ENCODE data around the gene ANKRD13D.
A peak's percentile ranks its signal among the peaks of the same experiment; 100 is the strongest.

Gene ANKRD13D

GRCh38 chr11:67262731-67263675, 26.1 kb upstream of the ANKRD13D start:
- peak; percentile 79 for DNase-seq

GRCh38 chr11:67264260-67264659, 24.8 kb upstream of the ANKRD13D start:
- DNase-seq = no peak

DNA sequence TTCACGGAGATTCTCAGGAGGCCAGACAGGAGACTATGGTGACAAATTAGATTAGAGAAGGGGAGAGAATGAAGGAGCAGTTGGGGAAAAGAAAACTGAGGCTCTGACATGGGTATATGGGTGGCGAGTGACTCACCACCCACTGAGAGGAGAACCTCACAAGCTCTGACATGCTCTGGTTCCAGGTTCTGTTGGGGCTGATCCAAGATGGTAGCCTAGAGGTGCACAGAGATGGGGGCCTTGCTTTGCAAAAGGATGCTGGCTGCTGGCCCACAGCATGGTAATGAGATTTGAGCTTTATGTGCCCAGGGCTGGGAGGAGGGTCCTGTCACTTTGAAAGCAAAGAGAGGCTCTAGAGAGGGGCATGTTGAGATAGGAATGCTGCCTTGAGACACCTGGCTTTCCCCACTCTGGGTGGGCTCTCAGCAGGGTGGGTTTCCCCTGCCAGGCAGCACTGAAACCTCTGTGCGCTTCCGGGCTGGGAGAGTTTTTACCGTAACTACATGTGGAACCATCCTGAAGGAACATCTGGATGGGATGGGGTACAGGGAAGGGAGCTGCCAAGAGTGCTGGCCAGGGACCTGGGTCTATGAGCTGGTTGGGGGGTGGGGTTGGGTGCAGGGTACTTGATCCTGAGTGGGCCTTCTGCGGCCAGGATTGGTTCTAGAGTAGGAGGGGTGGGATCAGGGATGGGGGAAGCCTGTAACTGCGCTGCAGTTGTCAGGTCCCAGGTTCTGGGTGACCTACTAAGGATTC, 24.0 kb upstream of the ANKRD13D start:
- DNase-seq = no peak

DNA sequence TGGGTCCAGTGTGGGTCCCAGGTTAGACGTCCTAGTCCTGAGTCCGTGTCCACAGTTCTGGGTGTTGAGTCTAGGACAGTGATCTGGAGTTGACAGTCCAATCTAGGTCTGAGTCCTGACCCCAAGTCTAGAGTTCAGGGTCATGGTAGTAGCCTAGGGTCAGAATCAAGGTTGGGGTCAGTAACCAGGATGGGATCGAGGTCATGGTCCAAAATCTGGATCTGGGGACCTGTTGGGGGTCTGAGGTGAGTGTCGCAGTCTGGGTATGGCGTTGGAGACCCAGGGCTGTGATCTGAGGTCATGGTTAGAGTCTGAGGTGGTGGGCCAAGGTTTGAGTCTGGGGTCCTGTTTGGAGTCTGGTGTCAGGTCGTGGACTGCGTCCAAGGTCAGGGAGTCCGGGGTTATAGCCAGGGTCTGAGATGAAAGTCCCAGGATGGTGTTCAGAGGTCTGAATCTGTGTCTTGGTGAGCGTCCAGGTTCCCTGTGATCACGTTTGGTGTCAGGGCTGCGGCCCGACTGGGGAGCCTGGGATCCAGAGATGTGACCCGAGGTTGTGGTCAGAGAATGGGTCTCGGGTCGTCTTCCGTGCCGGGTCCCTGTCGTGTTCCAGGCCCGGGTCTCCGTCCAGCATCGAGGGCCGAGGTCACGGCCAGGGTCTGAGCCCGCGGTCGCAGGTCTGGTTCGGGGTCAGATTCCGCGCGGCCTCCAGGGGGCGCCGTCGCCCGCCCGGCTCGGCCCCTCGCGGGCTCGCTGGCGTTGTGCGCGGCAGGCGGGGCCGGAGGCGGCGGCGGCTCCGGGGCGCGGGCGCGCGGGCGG, 23.3 kb upstream of the ANKRD13D start:
- peak; percentile 47 for DNase-seq

DNA sequence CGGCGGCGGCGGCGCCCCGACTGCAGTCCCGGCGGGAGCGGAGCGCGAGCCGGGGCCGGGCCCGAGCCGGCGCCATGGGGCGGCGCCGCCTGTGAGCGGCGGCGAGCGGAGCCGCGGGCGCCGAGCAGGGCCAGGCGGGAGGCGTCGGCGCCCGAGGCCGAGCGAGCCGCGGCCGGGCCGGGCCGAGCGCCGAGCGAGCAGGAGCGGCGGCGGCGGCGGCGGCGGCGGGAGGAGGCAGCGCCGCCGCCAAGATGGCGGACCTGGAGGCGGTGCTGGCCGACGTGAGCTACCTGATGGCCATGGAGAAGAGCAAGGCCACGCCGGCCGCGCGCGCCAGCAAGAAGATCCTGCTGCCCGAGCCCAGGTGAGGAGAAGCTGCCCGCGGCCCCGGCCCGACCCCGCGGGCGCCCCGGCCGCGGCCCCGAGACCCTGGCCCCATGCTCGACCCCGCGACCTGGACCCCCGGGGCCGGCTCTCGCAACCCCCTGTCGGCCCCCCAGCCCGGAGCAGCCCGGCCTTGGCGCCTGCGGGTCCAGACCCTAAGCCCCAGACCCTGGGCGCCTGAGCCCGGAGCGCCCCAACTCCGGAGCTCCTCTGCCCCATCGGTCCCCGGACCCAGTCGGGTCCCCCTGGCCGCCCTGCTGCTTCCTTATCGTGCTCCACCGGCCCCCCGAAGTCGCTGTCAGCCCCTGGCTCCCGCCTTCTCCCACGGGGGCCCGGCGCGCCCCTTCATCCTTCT, 22.5 kb upstream of the ANKRD13D start, which contains the start of gene GRK2:
Gene GRK2, plus strand, starts transcription at position 25 of the 739 bp plus-strand sequence. Its CDS starts 227 bp downstream, at position 252.
- DNase-seq = peak; percentile 41

GRCh38 chr11:67267188-67268080, 21.7 kb upstream of the ANKRD13D start:
- no peak for DNase-seq

DNA sequence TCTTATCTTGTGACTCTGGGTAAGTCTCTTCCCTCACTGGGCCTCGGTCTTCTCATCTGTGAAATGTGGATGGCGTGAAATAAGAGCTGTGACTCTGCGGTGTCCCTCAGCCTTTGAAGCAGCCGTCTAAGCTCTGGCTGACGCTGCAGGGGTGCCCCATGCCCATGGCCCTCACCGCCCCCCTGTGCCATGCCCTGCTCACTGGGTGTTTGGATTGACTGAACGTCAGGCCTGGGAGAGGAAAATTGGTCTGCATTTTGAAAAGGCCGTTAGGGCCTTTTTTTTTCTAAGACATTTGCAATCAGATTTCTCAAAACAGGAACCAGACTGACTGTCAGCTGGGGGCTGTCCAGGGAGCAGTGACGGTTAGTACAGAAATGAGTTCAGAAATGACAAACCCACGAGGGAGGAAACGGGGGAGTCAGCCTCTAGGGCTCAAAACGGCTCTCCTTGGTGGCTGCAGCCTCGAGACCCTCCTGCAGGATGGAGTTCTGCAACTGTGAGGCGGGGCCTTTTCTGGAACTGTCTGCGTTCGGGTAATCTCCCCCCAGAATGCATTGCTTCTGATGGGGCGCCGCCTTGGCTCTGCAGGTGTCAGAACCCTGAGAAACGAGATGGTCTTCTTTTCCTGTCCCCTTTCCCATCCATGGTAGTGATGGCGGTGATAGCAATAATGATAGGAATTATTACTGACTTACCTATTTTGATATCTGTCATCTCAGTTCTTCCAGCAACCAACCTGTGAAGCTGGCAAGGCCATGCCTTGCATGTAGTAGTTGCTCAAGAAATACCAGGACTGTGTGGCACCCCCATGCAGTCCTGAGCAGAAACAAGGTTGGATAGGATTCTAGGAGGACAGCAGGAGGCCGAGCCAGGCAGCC, 20.8 kb upstream of the ANKRD13D start:
- DNase-seq = no peak

GRCh38 chr11:67268962-67269268, 20.2 kb upstream of the ANKRD13D start:
- no peak for DNase-seq

- DNase-seq = no peak
Measured at GRCh38 chr11:67269401-67270255, 19.5 kb upstream of the ANKRD13D start.

GRCh38 chr11:67270256-67271204, 18.6 kb upstream of the ANKRD13D start:
- no peak for DNase-seq

- DNase-seq = no peak
Measured at GRCh38 chr11:67271205-67271540, 17.9 kb upstream of the ANKRD13D start.

DNA sequence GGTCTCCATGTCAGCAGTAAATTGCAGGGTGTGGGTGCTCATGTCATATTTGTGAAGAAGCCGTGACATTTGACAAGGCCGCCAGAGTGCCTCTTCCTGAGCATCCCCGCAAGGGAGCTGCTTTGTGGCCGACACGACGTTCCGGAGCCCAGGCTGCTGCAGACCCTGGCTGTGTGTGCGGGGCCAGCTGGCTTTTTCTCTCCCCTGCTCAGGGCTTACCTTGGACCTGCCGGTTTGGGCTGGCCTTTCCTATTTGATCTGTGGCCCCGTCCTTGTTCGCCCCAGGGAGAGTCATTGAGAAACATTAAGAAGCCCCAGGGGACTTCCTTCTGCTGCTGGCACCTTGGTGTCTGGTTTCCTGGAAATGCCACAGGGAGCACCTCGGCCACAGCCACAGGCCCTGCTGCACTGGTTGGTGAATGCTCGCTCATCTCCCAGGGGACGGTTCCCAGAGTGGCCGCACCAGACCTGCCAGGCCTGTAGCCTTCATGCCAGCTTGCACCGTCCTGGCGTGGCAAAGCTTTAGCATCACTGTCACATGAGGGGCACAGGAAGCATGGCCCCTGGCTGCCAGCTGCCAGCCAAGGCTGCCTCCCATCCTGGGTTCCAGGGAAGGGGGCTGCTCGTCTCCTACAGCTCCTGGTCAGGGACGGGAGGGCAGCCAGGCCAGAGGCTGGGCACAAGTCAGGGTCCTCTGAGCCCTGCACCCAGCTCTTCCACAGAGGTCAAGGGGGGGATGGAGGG, 17.4 kb upstream of the ANKRD13D start:
- no peak for DNase-seq

GRCh38 chr11:67272327-67273259, 16.5 kb upstream of the ANKRD13D start:
- DNase-seq = no peak

DNA sequence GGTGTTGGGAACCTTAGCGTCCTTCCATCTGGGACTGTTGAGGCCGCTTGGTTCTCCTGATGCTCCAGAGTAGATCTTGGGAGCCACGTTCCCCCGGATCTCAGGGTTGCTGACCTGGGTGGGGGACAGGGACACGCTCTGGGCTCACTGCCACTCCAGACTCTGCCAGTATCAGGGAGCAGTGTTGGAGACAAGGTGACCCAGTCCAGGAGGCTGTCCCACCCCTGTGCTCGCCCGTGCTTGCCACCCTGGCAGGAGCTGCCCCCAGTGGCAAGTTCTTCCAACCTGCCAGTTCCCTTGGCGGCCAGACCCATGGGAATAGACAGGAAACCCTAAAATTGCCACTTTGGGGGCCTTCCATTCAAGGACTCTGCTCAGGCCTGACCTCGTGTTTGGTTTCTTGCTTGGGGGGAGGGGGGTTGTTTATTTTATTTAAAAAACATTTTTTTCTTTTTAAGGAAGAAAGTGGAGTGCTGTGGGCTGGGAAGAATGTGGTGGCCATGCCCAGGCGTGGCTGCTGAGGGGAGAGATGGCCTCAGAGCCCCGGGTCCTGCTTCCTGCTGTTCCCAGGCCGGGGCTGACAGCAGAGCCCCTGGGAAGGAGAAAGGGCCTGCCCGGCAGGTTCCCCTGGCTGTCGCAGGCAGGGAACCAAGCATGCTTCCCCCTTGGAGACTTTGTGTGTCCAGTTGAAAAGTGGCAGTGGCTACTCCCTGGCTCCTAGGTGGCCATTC, 15.7 kb upstream of the ANKRD13D start:
- no peak for DNase-seq

DNA sequence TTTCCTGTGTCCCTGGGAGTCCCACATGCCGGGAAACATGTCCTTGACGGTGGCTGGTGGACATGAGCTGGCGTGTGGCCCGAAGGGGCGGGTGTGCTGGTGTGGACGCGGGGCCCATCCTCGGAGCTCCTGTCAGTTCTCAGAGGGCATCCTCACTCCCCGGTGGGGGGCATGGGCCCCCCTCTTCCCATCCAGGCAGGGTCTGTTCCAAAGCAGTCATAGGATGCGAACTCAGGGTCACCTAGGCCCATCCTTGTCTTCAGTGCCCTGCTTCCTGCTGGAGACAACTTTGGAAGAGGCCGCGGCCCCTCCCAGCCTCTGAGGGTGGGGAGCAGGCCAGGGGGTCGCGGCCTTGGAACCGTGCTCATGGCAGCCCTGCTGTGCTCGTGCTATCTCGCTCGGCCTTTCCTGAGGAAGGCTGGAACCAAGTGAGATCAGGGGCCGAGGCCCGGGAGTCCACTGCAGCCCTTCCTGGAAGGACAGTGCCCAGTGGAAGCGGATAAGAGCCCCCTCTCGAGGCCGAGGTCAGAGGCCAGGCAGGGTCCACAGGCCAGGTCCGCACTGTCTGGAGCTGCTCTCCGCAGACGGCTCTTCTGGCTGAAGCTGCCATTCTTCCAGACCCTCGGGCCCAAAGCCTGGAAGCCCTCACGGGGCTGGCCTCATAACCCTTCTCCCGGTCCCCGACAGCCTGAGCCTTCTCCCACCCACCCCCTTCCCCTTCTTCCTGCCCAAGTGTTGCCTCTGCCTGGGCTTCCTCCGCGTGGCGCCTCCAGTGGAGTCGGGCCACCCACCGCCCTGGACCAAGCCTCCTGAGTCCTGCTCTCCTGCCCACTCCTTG, 14.1 kb upstream of the ANKRD13D start:
- no peak for DNase-seq
